Astrocyte of the cerebellum (primary cell): ENCODE measurements around the gene TMEM129.

Experiments
- DNase-seq: peaks from one replicate; pipeline ENCODE4 v3.0.0-alpha.2; 2011; ENCODE audit warnings: low read depth
- H3K4me3 ChIP-seq: 2 replicates; pipeline ENCODE4 v1.5.1; 2011; ENCODE audit warnings: mild to moderate bottlenecking, low read depth, low read length, moderate library complexity
- in situ Hi-C: cut with HindIII; loops from 2 replicates; pipeline ENCODE4 v1.10.0; 2017; ENCODE audit warnings: low sequenced_read_pairs
- TF ChIP-seq, protein P1 (sequence below): IDR thresholded peaks from 2 replicates; pipeline ENCODE4 v1.5.1; 2012; ENCODE audit warnings: low read length, low read depth, moderate library complexity, mild to moderate bottlenecking; ENCODE audit errors: missing control alignments

TMEM129 gene

DNA sequence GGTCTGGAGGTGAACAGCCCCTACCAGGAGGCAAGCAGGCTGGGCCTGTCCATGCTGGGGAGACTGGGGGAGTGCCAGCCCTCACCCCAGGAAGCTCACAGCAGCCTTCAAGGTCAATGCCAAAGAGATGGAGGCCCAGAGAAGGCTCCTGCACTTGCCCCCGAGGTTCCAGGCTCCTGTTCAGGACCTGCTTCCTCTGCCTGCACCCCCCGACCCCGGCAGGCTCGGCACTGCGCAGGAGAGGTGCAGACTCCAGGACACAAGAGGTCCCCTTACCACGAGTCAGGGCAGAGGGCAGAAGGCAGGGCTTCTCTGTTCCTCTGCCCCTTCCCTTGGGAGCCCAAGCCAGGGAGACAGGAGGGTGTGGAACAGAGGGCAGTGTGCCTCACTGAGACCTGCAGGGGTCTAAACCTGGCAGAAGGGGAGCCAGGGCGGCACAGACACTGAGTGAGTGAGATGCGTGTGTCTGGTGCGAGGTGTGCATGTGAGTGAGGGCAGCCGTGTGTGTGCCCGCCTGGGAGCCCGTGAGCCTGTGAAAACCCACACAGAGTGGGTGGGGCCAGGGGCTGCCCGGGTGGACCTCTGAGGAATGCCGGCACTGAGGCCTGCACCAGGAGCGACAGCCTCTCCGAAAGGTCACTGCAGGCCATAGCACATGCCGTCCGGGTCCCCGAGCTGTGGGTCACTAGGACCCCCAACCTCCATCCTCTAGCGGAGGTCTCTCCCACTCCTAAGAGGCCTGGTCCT lies 41.3 kb upstream of the TMEM129 start:
- H3K4me3 ChIP-seq = no peak overlapping the region
- no peak for DNase-seq
- in situ Hi-C loops = no loop called here
- TF ChIP-seq, protein P1, sequence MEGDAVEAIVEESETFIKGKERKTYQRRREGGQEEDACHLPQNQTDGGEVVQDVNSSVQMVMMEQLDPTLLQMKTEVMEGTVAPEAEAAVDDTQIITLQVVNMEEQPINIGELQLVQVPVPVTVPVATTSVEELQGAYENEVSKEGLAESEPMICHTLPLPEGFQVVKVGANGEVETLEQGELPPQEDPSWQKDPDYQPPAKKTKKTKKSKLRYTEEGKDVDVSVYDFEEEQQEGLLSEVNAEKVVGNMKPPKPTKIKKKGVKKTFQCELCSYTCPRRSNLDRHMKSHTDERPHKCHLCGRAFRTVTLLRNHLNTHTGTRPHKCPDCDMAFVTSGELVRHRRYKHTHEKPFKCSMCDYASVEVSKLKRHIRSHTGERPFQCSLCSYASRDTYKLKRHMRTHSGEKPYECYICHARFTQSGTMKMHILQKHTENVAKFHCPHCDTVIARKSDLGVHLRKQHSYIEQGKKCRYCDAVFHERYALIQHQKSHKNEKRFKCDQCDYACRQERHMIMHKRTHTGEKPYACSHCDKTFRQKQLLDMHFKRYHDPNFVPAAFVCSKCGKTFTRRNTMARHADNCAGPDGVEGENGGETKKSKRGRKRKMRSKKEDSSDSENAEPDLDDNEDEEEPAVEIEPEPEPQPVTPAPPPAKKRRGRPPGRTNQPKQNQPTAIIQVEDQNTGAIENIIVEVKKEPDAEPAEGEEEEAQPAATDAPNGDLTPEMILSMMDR = no peak

DNA sequence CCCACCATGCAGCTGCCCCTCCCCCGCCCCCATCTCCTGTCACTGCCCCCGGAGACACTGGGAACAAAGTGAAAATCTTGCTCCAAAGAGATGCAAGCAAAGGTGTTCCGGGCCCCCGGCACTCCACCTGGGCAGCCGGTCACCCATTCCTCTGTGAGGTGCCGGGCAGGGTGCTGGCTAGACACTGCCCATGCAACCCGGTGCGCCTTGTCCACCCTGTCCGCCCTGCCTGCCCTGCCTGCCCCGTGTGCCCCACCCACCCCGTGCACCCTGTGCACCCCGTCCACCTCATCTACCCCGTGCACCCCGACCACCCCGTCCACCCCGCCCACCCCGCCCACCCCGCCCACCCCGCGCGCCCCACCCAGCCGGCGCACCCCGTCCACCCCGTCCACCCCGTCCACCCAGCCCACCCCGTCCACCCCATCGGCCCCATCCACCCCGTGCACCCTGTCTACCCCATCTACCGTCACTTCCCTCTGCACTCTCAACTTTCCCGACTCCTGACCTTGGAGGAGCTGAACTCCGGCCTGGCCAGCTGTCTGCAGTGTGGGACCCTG lies 40.1 kb upstream of the TMEM129 start:
- no peak overlapping the region for H3K4me3 ChIP-seq
- TF ChIP-seq, protein P1 = no peak
- DNase-seq = no peak
- in situ Hi-C loops = no loop called here

DNA sequence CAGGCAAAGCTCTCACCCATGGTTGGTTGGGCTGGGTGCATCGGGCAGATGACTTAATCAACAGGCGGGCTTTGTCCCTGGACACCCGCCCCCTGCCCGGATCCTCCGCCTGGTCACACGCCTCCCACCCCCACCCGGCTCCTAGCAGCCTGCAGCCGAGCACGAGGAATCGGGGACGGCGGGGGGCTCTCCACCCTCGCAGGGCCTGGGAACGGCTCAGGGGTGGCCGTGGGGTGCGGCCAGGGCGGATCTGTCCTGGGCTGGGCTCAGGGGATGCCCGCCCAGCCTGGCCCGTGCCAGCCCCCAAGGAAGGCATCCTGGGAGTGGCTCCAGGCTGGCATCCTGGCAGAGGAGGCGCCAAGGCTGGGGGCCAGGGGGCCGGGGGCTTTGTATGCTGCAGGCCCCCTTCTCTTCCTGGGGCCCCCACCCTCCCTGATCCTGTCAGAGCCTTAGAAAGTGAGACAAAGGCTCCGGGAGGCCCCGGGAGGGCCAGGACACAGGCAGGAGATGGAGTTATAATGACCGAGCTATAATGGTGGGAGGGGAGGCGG lies 39.5 kb upstream of the TMEM129 start:
- TF ChIP-seq, protein P1 = no peak
- DNase-seq = no peak
- in situ Hi-C loops = no loop called here
- H3K4me3 ChIP-seq = no peak overlapping the region

DNA sequence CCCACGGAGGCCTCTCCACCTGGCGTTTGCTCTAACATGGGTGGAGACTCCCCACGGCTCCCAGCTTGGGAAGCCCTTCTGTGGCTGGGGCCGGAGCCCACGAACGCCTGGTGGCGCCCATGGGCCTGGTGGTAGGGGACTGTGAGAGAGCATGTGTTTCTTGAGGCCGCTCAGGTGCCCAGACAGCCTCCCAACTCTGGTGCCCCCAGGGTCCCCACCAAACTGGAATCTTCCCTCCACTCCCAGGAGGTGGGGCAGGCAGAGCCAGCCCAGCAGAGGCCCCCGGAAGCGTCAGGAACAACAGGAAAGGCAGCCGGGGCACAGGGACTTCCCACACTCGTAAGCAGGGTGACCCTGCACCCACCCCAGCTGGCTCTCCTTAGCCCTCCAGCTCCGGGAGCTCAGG lies 38.7 kb upstream of the TMEM129 start:
- TF ChIP-seq, protein P1 = no peak
- no peak for DNase-seq
- in situ Hi-C loops = no loop called here
- no peak overlapping the region for H3K4me3 ChIP-seq

- TF ChIP-seq, protein P1 = no peak
- no peak overlapping the region for H3K4me3 ChIP-seq
- DNase-seq = no peak
- in situ Hi-C loops = no loop called here
These were observed 38.2 kb upstream of the TMEM129 start for GRCh38 chr4:1759170-1759817.

- H3K4me3 ChIP-seq = no peak overlapping the region
- TF ChIP-seq, protein P1 = no peak
- DNase-seq = no peak
- in situ Hi-C loops = no loop called here
These were observed 37.4 kb upstream of the TMEM129 start for GRCh38 chr4:1758306-1759121.
